ENCODE results near the gene ADGRG2.

The ADGRG2 gene

DNA sequence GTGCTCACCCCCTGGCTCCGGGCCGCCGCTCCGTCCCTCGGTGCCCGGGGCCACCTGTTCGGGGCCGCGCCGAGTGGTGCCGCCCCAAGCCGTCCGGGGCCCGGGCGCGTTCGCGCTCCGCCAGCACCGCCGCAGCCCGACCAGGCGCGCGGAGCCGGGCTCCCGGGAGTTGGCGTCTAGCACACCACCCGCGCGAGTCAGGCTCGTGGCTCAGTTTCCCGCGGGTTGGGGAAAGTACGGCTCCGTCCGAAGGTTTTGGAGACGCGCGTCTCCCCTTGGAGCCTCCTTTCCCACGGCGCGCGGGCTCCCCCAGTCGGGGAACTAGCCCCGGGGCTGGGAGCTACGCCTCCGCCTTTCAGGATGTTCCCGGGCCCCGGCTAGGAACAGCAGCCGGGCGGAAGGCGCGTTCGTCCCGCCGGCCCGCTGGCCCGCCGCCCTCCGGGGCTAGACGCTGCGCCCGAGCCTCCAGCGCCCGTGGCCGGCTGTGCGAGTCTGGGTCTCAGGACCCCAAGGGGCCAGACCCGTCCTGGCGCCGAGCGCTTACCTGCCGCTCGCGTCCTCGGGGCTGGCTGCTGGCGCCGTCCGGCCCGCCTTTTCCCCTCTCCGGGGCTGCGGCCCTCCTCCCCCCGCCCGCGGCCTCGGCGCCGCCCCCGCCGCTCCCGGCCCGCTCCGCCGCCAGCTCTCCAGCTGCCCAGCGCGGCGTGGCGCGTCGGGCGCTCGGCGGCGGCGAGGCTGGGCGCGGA lies at the start of gene ADGRG2:
Gene ADGRG2 (minus strand): TSS at position 571 of the 743 bp plus-strand sequence. CDS start 53,634 bp downstream, outside the sequence.
- DNase-seq, result peak; percentile 20

DNA sequence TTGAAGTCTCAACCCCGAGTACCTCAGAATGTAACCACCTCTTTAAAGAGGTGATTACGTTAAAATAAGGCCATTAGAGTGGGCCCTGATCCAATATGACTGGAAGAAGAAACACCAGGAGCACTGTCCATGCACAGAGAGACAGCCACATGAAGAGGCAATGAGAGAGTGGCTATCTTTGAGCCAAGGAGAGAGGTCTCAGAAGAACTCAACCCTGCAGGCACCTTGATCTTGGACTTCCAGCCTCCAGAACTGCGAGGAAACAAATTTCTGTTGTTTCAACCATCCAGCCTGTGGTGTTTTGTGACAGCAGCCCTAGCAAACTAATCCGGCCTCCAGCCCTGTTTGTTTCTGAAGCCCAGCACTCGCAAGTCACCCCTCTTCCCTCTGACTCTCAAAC lies 46.3 kb upstream of the ADGRG2 start:
- DNase-seq, result no peak

DNA sequence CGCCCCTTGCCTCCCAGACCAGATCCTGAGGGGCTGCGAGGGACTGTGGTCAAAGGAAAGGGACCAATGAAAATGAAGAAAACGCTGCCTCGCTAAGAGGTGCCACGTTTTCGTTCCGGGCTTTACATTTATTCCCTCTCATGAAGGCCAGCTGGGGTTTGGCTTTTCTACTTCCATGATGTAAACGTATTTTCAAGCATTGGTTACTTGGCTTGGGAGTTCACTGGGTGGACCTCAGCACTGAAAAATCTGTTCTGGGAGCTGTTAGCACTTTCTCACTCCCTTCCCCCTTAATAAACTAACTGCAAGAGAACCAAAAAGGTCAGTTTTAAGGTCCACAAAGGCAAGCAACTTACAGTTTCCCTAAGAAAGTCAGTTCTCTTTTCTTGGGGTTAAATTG lies 40.6 kb upstream of the ADGRG2 start:
- DNase-seq, result no peak

DNA sequence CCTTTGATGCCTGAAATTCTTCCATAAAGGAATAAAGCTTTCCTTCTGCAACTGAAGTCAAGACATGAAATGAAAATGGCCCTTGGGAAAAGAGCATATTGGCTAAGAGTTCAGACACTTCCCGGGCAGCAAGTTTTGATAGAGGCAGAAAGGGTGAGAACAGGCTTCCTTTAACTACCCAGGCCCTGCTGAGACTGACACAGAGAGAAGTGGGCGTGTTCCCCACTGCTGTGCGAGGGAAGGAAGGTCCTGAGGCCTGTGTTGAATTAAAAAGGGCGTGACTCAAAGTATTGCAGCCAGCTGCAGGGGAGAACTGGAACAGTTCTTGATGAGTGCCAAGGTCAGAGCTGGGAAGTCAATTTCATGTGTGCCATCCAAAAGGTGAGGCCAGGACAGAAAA lies 33.9 kb upstream of the ADGRG2 start:
- DNase-seq, result no peak

DNA sequence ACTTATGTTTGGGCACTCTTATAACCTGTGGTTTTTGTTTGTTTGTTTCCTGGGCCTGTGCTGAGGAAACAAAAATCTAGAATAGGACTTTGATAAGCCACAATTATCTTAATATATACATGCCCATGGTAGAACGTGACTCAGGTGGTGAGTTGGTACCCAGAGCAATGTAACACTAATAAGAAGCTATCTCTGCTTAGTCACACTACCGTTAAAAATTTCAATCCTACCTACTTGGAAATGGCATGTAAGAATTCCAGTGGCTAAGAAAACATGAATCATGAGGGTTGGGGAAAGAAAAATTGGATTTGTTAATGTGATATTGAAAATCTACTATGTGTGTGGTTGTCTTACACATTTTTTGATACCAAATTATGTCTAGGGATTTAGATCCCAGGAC lies 30.5 kb upstream of the ADGRG2 start:
- DNase-seq, result no peak

DNA sequence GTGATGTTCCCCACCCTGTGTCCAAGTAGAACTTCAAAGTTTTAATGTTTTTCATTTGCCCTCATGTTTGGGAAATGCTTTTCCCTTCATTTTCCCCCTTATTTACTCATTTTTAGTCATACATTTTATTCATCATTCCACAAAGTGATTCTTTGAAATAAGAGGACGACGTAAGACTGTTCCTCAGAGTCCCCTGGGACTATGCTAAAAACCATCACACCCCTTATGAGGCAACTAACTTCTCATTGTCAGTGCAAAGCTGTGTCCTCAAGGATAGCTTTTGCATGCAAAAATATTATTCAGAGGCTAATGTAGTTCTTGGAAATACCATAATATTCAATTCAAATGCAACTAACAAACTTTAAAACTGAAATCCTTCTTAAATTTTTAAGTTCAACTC lies 14.8 kb upstream of the ADGRG2 start:
- no peak for DNase-seq

GRCh38 chrX:19133784-19134183 lies 11.5 kb upstream of the ADGRG2 start:
- no peak for DNase-seq

- no peak for DNase-seq
Observed at GRCh38 chrX:19133231-19133630, 11.0 kb upstream of the ADGRG2 start.

- DNase-seq, result no peak
Observed at GRCh38 chrX:19130628-19131027, 8.4 kb upstream of the ADGRG2 start.

GRCh38 chrX:19129694-19130093 lies 7.4 kb upstream of the ADGRG2 start:
- DNase-seq, result no peak

DNA sequence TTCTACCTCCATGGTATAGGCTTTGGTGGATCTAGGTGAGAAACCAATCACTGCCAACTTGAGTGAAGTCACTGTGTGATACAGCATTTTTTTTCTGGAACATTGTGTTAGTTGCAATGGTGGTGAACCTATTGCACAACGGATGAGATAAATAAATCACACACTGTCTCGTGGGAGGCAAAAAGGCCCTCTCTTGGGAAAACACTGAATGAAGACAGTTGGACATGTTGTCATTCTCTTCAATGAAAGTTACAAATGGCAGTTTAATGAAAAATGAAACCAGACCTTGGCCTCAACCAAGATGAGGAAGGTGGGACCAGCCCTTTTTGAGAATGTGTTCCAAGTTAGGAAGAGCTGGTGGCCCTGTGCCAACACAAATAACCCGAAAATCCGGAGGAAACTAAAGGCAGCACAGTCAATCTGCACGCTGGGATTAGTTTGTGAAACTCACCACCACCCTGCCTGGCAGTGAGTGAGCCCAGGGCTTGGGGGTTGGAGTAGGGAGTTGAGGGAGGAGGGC lies 5.4 kb upstream of the ADGRG2 start:
- DNase-seq, result peak; percentile 34

DNA sequence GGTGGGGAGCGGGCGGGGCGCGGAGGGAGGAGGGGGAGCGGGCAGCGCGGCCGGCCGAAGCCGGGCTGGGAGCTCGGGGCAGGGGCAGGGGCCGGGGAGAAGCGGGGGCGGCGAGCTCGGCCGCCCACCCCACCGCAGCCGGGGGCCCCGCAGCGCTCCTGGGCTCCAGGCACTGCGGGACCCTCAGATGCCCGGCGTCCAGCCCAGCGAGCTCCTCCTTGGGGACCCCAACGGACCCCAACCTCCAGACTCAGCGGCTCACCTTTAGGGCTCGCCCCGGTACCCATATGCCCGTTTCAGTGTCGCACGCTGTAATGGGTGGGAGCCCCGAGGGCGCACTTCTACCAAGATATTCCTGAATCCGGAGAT lies 357 bp upstream of the ADGRG2 start:
- DNase-seq, result no peak

DNA sequence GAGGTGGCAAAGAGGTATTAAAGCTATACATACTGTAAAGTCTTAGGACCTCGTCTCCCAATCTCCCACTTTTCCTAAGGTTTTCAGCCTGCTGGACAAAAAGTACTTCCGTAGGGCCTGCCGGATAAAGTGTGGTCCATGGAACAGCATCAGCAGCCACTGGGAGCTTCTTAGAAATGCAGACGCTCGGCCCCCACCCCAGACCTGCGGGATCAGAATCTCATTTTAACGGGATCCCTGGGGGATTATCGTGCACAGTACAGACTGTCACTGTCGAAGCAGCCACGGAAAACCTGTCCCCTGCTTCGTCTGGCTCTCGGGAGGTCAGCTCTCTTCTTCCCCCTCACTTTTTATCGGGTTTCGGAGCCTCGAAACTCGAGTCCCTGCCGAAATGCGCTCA lies 802 bp downstream of the ADGRG2 start:
- no peak for DNase-seq

GRCh38 chrX:19110642-19111041 lies 11.6 kb downstream of the ADGRG2 start:
- no peak for DNase-seq

- DNase-seq, result no peak
Observed at GRCh38 chrX:19107035-19107434, 15.2 kb downstream of the ADGRG2 start.

- no peak for DNase-seq
Observed at GRCh38 chrX:19100586-19100985, 21.7 kb downstream of the ADGRG2 start.

- DNase-seq, result no peak
Observed at GRCh38 chrX:19097553-19098283, 24.6 kb downstream of the ADGRG2 start.

DNA sequence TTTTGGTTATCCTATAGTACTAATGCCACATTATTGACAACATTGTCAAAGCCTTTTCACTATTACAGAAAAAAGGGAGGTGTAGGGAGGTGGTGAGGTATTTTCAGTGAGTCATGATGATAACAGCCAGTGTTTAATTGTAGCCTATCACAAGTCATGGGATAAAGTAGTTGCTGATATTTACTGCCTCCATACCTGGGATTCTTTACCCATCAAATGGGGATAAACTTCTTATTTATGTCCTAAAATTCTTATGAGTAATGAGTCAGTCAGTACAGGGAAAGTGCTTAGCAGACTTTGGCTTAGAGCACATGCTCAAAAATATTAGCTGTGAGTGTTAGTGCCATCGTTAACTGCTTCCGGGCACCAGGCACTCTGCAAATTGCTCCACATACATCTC lies 25.7 kb downstream of the ADGRG2 start:
- DNase-seq, result no peak

- DNase-seq, result no peak
Observed at GRCh38 chrX:19094654-19095053, 27.6 kb downstream of the ADGRG2 start.

GRCh38 chrX:19091596-19091995 lies 30.7 kb downstream of the ADGRG2 start:
- no peak for DNase-seq

DNA sequence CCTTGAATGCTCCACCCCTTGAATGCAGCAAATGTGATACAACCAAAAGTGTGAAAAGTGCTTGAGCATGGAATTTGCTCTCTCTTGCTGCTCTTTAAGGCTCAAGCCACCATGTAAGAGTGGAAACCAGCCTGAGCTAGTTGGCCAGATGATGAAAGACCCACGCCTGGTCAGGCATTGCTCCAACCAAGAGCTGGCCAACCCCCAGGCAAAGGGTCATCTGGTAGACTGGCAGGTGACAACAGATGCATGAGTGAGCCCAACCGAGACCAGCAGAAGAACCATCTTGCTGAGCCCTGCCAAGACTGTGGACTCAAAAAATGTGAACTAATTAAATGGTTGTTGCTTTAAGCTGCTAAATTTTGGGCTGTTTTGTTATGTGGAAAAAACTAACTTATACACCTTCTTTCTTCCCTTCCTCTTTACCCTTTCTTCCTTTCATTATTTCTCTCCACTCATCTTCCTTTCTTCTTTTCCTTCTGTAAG lies 32.7 kb downstream of the ADGRG2 start:
- no peak for DNase-seq

DNA sequence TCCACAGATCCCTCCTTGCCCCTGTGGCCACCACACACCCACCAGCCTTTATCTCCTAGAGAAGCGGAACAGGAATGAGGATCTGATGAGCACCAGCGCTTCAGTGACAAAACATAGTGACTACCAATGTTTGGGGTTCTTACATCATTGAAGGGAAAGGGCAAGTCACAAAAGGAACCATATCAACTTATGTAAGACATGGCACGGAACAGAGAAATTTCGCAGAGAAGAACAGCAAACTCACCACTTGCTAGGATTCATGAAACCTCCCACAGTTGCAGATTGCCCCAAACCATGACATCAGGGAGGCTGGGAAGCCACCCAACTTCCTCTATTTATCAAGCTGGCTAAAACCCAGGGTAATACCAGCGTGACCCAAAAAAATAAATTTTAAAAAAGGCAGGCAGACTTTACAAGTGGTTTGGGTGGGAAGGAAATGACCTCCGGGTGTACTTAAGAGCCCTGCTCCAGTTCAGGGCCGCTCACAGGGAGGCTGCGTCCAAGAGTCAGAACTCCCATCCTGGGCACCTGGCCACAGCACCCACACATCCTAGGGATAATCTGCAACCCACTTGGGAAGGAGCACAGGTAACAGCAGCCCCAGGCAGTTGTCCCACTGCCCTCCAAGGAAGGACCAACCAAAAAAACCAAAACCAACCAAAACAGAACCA lies 36.0 kb downstream of the ADGRG2 start:
- DNase-seq, result peak; percentile 82

GRCh38 chrX:19085666-19086065 lies 36.6 kb downstream of the ADGRG2 start:
- no peak for DNase-seq

GRCh38 chrX:19075754-19076153 lies 46.5 kb downstream of the ADGRG2 start:
- DNase-seq, result no peak

Data from suppressor macrophage treated with lipopolysaccharide for 4 hours (primary cell).